SK-N-DZ (cell line): Measurements from ENCODE around the gene ARHGEF10L.
A peak's percentile ranks its signal among the peaks of the same experiment; 100 is the strongest.

Source experiments
- DNase-seq: peaks from one replicate; pipeline ENCODE4 v3.0.0-alpha.2; 2015; ENCODE audit warnings: low spot score

The ARHGEF10L gene

GRCh38 chr1:17588048-17588871 is 48.8 kb downstream of the ARHGEF10L start:
- DNase-seq: peak; percentile 79

- DNase-seq: no peak
Measured at GRCh38 chr1:17591814-17592430, 52.4 kb downstream of the ARHGEF10L start.

- DNase-seq: peak; percentile 35
Measured at GRCh38 chr1:17594026-17594425, 54.5 kb downstream of the ARHGEF10L start.

GRCh38 chr1:17594690-17595601 is 55.4 kb downstream of the ARHGEF10L start:
- DNase-seq: peak; percentile 72

GRCh38 chr1:17595602-17595925 is 56.1 kb downstream of the ARHGEF10L start:
- no peak for DNase-seq

- no peak for DNase-seq
Measured at GRCh38 chr1:17596186-17596585, 56.7 kb downstream of the ARHGEF10L start.

- peak; percentile 72 for DNase-seq
Measured at GRCh38 chr1:17596651-17597509, 57.4 kb downstream of the ARHGEF10L start.

GRCh38 chr1:17597651-17598050 is 58.2 kb downstream of the ARHGEF10L start:
- no peak for DNase-seq

- no peak for DNase-seq
Measured at GRCh38 chr1:17598251-17598650, 58.8 kb downstream of the ARHGEF10L start.

- no peak for DNase-seq
Measured at GRCh38 chr1:17599291-17599953, 59.9 kb downstream of the ARHGEF10L start.

- DNase-seq: no peak
Measured at GRCh38 chr1:17599954-17600300, 60.4 kb downstream of the ARHGEF10L start.

- DNase-seq: no peak
Measured at GRCh38 chr1:17600321-17600720, 60.8 kb downstream of the ARHGEF10L start.

GRCh38 chr1:17601643-17602382 is 62.3 kb downstream of the ARHGEF10L start:
- no peak for DNase-seq

- DNase-seq: peak; percentile 71
Measured at GRCh38 chr1:17603091-17603841, 63.8 kb downstream of the ARHGEF10L start.

GRCh38 chr1:17605582-17606344 is 66.3 kb downstream of the ARHGEF10L start:
- DNase-seq: no peak

GRCh38 chr1:17606826-17607440 is 67.4 kb downstream of the ARHGEF10L start:
- DNase-seq: peak; percentile 55

- no peak for DNase-seq
Measured at GRCh38 chr1:17607644-17608581, 68.4 kb downstream of the ARHGEF10L start.
